Prostate gland (tissue), 2 donors: ENCODE data around the gene NRXN2.

ENCODE experiments used
- POLR2AphosphoS5 ChIP-seq: sonication (generic); formaldehyde crosslinking; IDR thresholded peaks from one replicate; pipeline ENCODE4 v1.6.1; 2017; ENCODE audit warnings: antibody characterized with exemption
- TF ChIP-seq, protein P1 (sequence below), 4 experiments: fragments of 200-600 bp in 2 of 4; fragments of 450-650 bp in 2 of 4; sonication (generic) in 2 of 4; IDR thresholded peaks; 1 replicate in 3 of 4; 2 replicates in 1 of 4; pipeline ENCODE4 v1.5.1; 2016 to 2019; ENCODE audit warnings: antibody characterized with exemption in 4 of 4, mild to moderate bottlenecking in 2 of 4, moderate library complexity in 2 of 4

DNA sequence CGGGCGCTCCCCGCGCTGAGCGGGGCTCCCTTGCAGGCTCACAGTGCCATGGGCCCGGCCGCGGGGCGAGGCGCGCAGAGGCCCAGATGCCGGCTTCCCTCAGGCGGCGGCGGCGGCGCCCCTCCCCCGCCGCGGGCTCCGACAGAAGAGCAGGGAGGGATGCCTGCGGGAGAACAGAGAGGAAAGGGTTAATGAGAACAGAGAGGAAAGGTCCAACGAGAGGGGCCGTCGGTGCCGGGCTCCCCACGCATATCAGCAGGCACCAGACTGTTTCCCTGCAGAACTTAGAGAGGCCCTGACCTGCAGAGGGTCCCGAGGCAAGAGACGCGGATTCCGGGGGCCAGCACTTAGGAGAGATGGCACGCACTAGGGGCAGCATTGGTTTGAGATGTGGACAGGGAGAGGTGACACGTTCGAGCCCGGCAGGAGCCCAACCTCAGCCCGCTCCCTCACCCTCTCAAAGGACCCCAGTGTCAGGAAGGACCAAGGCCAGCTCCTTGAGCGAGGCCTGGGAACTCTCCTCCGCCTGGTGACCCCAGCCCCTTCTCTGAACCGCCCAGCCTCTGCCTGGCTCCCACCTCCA is 9.1 kb downstream of the NRXN2 start:
- no peak for TF ChIP-seq POLR2AphosphoS5
- TF ChIP-seq, protein P1, sequence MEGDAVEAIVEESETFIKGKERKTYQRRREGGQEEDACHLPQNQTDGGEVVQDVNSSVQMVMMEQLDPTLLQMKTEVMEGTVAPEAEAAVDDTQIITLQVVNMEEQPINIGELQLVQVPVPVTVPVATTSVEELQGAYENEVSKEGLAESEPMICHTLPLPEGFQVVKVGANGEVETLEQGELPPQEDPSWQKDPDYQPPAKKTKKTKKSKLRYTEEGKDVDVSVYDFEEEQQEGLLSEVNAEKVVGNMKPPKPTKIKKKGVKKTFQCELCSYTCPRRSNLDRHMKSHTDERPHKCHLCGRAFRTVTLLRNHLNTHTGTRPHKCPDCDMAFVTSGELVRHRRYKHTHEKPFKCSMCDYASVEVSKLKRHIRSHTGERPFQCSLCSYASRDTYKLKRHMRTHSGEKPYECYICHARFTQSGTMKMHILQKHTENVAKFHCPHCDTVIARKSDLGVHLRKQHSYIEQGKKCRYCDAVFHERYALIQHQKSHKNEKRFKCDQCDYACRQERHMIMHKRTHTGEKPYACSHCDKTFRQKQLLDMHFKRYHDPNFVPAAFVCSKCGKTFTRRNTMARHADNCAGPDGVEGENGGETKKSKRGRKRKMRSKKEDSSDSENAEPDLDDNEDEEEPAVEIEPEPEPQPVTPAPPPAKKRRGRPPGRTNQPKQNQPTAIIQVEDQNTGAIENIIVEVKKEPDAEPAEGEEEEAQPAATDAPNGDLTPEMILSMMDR (IDR thresholded peaks at IDR 0.05), result no peak
